GM12892 (cell line): ENCODE measurements around the gene DLK1.

Source experiments
- POLR2A ChIP-seq: IDR thresholded peaks from 2 replicates; pipeline ENCODE4 v1.6.1; 2011; ENCODE audit warnings: low read depth, low read length, control low read depth
- POLR2AphosphoS5 ChIP-seq: IDR thresholded peaks from 2 replicates; pipeline ENCODE4 v1.6.1; 2011; ENCODE audit warnings: low read depth, low read length, control low read depth

DNA sequence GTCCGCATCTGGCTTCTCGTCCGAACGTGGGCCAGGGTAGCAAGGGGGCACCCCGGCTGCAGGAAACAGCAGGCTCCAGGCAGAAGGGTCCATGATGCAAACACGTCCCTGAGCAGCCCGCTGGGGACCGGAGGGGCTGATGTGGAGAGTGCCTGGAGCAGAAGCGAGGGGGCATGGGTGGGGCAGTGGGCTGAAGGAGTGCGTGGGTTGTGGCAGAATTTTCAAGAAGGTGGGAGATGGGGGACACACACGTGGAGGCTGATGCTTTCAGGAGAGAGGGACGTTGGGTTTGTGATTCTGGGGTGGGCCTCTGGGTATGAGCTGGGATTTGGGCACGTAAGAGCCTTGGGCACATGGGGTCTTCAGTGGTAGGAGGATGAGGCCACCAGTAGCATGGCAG is 45.6 kb upstream of the DLK1 start:
- TF ChIP-seq POLR2A: no peak
- no peak for TF ChIP-seq POLR2AphosphoS5
